22Rv1 (cell line): ENCODE data around the gene U2AF2.

Source experiments
- H3K27ac ChIP-seq: fragments of 450-650 bp; 2 replicates; pipeline ENCODE4 v1.5.1; 2017
- CTCF ChIP-seq: fragments of 450-650 bp; IDR thresholded peaks from 2 replicates; pipeline ENCODE4 v1.5.1; 2017; ENCODE audit warnings: mild to moderate bottlenecking
- ZFX ChIP-seq: fragments of 450-650 bp; IDR thresholded peaks from 2 replicates; pipeline ENCODE4 v1.6.1; 2017; ENCODE audit warnings: antibody characterized with exemption, borderline replicate concordance

The U2AF2 gene

GRCh38 chr19:55675661-55676354 lies 21.0 kb downstream of the U2AF2 start:
- H3K27ac ChIP-seq, result peak overlapping the region; percentile 78

GRCh38 chr19:55676383-55676782 lies 21.5 kb downstream of the U2AF2 start:
- TF ChIP-seq ZFX (no peak), CTCF (peak; percentile 73)
- H3K27ac ChIP-seq, result peak overlapping the region; percentile 78

More at GRCh38 chr19:55675661-55676354, 21.0 kb downstream of the U2AF2 start:
- no peak for TF ChIP-seq ZFX
- no peak for TF ChIP-seq CTCF

- H3K27ac ChIP-seq, result peak overlapping the region; percentile 78
- no peak for TF ChIP-seq ZFX
Observed at GRCh38 chr19:55676889-55677505, 22.2 kb downstream of the U2AF2 start.

GRCh38 chr19:55677572-55678028 lies 22.8 kb downstream of the U2AF2 start:
- H3K27ac ChIP-seq, result no peak overlapping the region
- TF ChIP-seq CTCF, result no peak
- TF ChIP-seq ZFX, result no peak

GRCh38 chr19:55678121-55678671 lies 23.4 kb downstream of the U2AF2 start:
- TF ChIP-seq ZFX (no peak), CTCF (no peak)
- no peak overlapping the region for H3K27ac ChIP-seq

GRCh38 chr19:55679343-55680257 lies 24.8 kb downstream of the U2AF2 start:
- no peak for TF ChIP-seq CTCF
- no peak for TF ChIP-seq ZFX
- H3K27ac ChIP-seq, result no peak overlapping the region

- TF ChIP-seq CTCF (no peak), ZFX (no peak)
- no peak overlapping the region for H3K27ac ChIP-seq
Observed at GRCh38 chr19:55680339-55681130, 25.7 kb downstream of the U2AF2 start.
